HK-2 (cell line): Measurements from ENCODE around the gene USP35.
"Not testable (repeated sequence)": the region's sequence is repeated elsewhere in the genome, so short reads cannot be mapped to it uniquely, and the experiment has no call there.

ENCODE experiments used
- DNase-seq: peaks from one replicate; pipeline ENCODE4 v3.0.0-alpha.2; 2018; ENCODE audit not compliant: unreplicated experiment

Gene USP35

DNA sequence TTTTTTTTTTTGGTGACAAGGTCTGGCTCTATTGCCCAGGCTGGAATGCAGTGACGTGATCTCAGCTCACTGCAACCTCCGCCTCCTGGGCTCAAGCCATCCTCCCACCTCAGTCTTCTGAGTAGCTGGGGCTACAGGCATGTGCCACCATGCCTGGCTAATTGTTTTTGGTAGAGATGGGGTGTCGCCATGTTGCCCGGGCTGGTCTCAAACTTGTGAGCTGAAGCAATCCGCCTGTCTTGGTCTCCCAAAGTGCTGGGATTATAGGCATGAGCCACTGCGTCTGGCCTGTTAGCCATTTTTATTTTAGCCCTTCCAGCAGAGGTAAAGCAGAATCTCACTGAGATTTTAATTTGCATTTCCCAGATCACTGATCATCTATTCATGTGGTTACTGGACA, 44.3 kb downstream of the USP35 start:
- DNase-seq: not testable (repeated sequence)

DNA sequence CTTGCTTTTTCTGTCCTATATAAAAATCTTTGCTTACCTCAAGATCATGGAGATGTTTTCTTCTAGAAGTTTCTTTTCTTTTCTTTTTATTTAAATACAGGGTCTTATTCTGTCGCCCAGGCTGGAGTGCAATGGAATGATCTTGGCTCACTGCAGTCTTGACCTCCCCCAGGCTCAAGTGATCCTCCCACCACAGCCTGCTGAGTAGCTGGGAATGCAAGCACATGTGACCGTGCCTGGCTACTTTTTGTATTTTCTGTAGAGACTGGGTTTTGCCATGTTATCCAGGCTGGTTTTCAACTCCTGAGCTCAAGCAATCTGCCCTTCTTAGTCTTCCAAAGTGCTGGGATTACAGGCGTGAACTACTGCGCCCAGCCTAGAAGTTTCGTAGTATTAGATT, 45.3 kb downstream of the USP35 start:
- DNase-seq: no peak

DNA sequence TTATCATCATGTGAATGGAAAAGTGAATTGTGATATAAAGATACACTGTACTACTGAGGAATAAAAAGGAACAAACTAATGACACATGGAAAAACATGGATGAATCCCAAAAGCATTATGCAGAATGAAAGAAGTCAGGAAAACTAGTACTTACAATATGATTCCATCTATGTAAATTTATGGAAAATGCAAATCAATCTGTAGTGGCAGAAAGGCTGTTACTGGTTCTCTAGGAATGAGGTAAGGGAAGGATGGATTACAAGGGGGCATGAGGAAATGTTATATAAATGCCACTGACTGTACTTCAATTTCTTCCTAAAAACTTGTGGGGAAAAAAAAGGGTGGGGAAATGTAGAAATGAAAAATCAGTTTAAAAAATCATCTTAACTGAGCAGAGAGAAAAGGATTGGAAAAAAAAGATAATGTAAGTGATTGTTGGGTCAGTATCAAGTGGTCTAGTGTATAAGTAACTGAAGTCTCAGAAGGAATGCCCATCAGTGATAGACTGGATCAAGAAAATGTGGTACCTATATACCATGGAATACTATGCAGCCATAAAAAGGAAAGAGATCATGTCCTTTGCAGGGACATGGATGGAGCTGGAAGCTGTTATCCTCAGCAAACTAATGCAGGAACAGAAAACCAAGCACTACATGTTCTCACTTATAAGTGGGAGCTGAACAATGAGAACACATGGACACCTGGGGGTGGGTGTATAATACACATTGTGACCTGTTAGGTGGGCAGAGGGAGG, 48.8 kb downstream of the USP35 start:
- DNase-seq: no peak

DNA sequence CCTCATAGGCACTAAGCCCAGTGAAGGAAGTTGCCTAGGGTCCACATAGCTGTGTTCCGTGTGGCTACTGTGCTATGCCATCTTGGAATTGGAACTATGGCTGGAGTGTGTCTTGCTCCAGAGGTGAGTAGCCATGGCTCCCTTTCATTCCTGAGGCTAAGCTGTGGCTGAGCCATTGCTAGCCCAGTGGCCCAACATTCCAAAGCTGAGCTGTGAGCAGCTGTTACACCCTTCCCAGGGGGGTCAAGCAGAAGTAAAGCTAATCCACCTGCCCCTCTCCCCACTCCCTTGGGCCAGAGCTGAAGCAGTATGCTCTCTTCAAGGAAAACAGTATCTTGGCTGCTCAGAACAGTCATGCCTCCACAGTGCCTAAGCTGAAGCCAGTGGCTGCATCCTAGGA, 51.1 kb downstream of the USP35 start:
- DNase-seq: no peak

DNA sequence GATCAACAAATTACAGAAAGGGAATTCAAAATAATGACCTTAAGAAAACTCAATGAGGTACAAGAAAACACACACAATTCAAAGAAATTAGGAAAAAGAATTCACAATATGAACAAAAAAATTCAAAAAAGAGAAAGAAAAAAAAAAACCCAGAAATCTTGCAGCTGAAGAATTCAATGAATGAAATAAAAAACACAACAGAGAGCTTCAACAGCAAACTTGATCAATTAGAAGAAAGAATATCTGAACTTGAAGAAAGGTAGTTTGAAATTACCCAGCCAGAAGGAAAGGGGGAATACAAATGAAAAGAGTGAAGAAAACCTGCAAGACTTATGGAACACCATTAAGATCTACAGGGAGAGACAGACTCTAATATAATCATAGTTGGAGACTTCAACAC, 52.8 kb downstream of the USP35 start:
- DNase-seq: no peak

DNA sequence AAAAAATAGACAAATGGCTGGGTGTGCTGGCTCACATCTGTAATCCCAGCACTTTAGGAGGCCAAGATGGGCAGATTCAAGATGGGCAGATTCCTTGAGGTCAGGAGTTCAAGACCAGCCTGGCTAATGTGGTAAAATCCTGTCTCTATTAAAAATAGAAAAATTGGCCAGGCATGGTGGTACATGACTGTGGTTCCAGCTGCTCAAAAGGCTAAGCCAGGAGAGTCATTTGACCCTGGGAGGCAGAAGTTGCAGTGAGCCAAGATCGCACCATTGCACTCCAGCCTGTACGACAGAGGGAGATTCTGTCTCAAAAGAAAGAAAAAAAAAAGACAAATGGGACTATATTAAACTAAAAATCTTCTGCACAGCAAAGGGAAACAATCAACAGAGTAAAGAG, 55.4 kb downstream of the USP35 start:
- no peak for DNase-seq

DNA sequence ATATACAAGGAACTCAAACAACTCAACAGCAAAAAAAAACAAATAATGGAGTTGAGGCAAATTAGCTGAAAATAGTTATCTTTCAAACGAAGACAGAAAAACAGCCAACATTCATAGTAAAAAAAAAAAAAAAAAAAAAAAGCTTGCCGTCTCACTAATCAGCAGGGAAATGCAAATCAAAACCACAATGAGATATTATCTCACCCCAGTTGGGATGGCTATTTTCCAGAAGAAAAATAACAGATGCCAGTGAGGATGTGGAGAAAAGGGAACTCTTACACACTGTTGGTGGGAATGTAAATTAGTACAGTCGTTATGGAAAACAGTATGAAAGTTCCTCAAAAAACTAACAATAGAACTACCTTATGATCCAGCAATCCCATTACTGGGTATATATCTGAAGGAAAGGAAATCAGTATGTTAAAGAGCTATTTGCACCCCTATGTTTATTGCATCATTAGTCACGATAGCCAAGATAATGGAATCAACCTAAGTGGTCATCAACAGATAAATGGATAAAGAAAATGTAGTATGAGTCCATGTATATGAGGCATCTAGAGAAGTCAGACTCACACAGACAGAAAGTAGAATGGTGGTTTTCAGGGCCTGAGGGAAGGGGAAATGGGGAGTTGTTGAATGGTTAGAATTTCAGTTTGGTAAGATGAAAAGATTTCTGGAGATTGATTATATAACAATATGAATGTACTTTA, 56.0 kb downstream of the USP35 start:
- no peak for DNase-seq

DNA sequence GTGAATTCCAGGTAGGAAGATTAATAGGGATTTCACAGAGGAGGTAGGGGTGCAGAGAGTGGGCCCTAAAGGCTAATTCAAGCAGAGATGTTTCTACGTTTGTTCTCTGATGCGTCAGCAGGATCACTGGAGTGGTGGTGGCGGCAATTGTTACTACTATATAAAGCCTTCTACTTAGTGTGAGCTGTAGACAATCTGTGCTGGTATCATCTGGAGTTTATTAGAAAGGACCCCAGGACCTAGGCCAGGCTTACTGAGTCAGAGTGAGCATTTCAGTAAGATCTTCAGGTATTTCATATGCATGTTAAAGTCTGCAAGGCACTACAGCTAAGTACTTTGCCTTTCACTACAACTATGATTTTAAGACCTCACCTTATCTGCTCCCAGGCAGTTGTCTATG, 59.5 kb downstream of the USP35 start:
- no peak for DNase-seq

DNA sequence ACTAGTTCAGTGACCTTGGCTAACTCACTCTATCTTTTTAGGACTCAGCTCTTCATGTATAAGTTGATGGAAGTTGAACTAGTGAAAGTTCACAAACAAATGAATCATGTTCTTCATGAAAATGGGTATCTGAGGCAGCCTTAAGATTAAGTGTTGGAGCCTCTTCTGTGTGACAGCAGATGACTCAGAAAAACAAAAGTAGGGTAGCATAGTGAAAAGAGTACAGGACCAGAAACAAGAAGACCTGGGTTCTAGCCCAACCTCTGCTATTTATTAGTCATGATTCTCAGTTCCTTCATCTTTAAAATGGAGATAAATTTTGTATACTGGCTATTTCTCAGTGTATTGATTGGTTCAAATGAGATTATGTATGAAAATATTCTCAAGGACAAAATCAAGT, 60.2 kb downstream of the USP35 start:
- DNase-seq: no peak

DNA sequence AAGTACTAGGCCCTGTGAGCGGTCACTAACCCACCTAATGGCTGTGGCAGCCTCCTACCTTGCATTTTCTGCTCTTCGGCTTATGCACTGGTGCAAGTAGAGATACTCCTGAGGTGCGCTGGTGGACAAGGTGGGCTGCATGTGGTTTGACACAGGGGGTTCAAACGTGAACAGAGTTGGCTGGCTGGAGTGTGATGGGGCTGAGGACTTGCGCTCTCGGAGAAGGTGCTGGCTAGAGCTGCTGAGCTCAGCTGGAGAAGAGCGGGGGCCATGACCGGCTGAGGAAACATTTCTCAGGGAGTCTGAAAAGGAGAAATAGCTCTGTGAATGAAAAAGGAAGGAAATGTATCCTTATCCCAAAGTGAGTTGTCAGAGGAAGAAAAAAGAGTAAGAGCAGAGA, 61.4 kb downstream of the USP35 start:
- DNase-seq: no peak

DNA sequence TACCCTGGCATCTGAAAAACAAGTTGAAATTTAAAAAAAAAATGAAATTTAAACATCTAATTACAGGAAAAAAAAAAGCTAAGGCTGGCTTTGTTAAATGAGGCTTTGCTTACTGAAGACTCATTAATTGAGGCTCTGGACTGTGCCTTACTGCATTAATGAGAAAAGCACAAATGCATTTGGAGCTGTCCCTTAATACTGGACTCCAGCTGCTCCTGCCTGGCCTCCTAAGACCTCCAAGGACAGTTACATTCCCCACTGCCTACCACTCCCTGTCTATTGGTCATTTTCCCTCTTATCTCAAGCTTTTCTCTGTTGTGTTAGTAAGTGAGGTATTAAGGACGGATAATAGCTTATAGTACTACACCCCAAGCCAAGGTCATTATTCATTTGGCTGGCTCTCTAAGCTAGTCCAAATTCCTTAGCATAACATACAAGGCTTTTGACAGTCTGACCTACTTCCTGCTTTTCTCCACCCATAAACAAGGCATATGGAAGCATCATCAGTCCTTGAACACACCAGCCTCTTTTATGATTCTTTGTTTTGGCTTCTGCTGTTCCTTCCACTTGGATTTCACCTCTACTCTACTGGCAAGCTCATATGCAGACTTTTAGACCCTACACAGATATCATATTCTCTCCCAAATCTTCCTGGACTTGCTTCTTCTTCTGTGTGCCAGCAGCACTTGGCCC, 62.5 kb downstream of the USP35 start:
- no peak for DNase-seq

DNA sequence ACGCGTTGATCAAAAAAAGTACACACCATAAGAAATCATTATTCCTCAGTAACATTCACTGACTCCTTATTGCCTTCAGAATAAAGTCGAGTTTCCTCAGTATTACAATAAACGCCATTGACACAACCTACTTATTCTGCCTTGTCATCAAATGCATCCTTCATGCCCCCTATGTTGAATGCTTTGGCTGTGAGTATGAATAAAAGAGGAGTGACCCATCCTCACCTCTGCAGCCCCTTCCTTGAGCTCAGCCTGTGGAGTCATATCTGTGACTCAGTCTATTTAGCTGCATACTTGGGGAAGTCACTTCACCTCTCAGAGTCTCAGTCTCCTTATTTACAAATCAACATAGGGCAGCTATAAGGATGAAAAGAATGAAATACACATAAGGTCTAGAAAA, 65.1 kb downstream of the USP35 start:
- no peak for DNase-seq

DNA sequence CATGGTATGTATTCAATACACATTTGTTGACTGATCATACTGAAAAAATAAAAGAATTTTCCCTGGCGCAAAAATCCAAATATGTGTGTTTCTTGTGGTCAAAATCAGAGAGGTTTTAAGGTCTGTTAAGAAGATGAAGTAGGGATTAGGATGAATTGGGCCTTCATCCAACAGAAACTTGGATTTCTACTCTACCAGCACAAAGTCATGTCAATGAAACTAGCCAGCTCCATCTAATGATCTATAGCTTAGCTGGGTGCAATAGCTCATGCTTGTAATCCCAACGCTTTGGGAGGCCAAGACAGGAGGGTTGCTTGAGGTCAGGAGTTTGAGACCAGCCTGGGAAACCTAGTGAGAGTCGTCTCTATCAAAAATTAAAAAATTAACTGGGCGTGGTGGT, 65.5 kb downstream of the USP35 start:
- no peak for DNase-seq

DNA sequence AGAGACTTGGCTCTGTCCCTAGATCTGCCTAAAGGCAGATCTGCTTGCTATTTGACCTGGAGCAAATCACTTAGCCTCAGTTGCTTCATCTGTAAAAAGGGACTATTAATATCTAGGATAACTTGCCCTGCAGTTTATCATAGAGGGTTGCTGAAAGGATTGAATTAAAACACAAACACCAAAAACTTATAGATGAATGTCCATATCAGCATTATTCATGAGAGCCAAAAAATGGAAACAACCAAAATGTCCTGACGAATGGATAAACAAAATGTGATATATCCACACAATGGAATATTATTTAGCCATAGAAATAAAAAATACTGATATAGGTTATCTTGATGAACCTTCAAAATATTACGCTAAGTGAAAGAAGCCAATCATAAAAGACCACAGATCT, 67.2 kb downstream of the USP35 start:
- DNase-seq: no peak

DNA sequence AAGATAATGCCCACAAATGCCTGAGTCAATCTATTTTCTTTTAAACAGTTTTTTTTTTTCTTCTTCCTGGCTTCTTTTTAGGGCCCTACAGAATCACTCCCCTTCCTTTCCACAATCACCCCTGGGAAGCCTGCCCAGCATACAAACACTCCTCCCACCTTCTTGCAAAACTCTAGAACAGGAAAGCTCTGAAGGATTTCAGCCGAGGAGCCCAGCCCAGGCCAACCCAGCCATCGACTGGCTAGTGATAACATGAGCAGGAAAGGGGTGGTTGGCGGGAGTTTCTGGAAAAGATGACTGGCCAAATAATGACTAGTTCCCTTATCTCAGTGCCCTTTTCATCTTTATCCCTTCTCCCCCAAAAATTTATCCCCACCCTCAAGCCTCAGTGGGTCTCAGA, 68.2 kb downstream of the USP35 start:
- DNase-seq: no peak

DNA sequence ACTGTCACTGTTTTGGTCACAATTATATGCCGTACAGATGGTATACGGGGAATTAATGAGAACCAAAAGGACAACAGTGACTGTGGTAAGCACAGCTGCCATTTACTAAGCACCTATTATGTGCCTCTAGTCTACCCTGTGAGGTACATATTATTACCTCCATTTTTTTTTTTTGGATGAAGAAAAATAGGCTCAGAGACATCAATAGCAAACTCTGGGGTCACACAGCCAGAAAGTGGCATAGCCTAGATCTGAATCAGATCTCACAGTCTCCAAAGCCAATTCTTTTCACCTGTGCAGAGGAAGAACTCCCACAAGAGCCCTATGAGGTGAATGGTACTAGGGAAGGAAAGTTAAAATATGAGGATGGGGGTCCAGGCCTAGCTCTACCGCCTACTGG, 68.9 kb downstream of the USP35 start:
- DNase-seq: no peak

DNA sequence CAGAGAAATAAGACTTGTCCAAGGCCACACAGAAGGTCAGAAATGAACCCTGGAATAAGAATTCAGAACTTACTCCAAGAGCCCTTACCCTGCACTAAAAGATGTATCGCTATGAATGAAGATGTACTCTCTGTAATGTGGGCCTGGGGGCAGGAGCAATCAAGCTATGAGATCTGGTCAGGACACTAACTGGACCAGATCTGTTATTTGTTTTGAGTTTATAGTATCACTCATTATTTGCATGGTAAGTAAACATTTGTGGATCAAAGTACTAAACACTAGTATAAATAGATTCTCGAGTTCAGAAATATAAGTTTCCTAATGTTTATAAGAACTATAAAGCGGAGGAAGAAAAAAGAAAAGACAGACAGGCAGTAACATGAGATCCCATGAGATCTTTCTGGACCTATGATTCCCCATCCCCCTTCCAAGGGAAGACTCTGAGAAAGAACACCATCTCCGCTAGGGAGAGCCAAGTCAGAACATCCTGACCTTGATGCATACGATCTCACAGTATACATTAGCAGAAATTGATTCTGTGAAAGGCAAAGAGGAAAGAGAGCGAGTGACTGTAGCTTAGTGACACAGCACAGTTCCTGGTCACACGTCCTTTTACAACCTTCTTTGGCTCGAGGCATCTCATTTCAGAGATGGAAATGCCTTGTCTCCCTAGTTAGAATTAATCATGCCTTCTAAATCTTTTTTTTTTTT, 71.2 kb downstream of the USP35 start:
- no peak for DNase-seq

DNA sequence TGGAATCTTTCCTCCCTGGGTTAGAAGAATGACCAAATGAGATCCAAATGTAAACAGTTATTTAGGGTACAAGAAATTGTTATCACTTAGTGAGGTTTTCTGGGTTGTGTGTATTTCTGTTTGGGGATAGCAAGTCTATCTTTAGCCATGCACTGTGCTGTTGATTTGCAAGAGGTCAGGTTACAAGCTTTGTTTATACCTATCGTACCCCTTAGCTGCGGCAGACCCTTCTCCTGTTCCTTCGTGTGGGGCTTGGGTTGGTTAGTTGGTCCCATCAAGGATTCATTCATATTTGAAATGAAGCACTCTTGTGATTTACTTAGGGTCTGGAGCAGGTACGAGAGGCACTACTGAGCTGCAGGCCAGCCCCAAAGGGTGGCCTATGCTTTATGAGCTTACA, 72.6 kb downstream of the USP35 start:
- DNase-seq: no peak

DNA sequence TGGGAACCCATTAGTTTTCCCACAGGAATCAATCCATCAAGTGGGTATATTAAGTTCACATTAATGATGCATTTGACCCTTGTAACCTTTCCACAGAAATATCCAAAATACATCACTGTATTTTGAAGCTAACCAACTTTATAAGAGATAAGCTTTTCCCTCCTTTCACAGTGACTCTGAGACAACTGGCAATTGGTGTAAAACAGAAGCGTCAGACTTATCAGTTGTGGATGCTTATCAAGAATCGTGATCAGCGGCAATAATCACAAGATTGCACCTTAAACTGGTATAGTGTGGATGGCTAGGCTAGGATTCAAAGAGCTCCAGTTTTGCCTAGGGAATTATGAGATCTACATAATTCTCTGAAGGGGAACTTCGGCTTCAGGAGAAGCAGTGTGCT, 73.1 kb downstream of the USP35 start:
- DNase-seq: no peak

DNA sequence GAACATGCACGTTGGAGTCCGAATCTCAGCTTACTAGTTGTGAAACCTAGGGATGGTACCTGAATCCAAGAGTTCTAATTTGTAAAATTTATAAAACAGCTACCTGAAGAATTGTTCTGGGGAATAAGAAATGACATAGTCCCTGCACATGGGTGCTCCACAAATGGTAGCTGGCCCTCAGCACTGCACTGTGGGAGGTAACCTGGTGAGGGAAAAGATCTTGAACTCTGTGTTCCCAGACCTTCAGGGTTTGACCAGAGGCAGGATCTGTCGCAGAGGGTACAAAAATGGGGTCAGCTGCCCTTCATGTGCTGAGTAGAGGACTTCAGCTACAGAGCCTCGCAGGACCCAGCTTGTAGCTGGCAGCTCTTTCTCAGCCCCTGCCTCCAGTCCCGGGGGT, 73.5 kb downstream of the USP35 start:
- DNase-seq: no peak

DNA sequence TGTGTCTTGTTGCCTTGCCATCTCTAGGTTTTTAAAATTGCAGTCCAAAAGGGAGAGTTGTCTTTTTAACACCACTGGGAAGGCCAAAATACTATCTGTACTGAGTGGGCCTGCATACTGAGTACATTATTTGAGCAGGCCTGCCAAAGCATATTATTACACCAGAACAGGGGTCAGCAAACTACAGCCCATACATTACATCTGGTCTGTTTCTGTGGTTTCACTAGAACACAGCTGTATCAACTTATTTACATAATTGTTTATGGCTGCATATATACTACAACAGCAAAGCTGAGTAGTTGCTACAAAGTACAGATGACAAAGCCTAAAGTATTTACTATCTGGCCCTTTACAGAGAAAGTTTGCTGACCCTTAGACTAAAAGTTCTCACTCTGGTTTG, 74.0 kb downstream of the USP35 start:
- DNase-seq: no peak
